ENCODE measurements around the gene ASTN2. TPM values are rescaled to one million over a fixed set of nuclear protein-coding genes. Genes with fewer than 3 reads are reported as not detected.

The ASTN2 gene
- total RNA-seq, 1 experiment from 2014 or later = 4.8 TPM

DNA sequence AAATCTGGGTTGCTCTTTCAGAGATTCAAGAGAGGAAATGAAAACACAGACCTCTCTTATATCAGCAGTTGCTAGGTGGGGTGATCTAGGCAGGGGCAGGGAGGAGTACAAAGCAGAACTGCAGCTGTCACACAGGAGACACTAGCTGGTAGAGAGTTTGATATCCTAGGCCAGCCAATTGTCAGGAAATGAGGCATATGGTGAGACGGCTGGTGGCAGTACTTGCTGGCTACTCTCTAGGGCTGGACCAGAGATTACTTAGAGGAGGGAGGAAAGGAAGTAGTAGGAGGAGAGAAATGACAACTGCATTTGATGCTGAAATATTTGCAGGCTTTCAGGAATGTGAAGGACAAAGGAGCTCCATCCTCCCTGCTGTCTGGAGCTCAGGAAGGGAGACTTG is 614.0 kb downstream of the ASTN2 start:
- no peaks in the 10 kb centered on the region for H3K9me3 ChIP-seq (ENCODE audit: control insufficient read depth in 1 of 2, insufficient read depth in 1 of 2, low read depth in 1 of 2, low read length in 2 of 2)
- H3K36me3 ChIP-seq (ENCODE audit: control insufficient read depth in 1 of 2, insufficient read depth in 2 of 2, low read length in 2 of 2) = no peaks in the 10 kb centered on the region
- ChIA-PET RAD21 (ENCODE audit: low non-redundant PET in 1 of 2, low total read pairs in 2 of 2, uncharacterized antibody in 2 of 2, unreplicated experiment in 2 of 2) (no interaction called here), POLR2A (no interaction called here), CTCF (no interaction called here)
- H3K79me2 ChIP-seq (ENCODE audit: insufficient read depth, low read length) = no peaks in the 10 kb centered on the region
- H3K4me2 ChIP-seq (ENCODE audit: low read length) = no peak overlapping the region
- no peak overlapping the region for H3K27ac ChIP-seq (ENCODE audit: low read depth, low read length)
- BruUV-seq (replicated peaks) = no TSS peak
- no peak for ATAC-seq
- no peak for TF ChIP-seq POLR2A (IDR thresholded peaks at IDR 0.05; ENCODE audit: borderline replicate concordance, extremely low read depth, insufficient read depth, insufficient read length)
- no peak for TF ChIP-seq RAD21 (IDR thresholded peaks at IDR 0.05; ENCODE audit: low read depth)
- TF ChIP-seq, protein P1, sequence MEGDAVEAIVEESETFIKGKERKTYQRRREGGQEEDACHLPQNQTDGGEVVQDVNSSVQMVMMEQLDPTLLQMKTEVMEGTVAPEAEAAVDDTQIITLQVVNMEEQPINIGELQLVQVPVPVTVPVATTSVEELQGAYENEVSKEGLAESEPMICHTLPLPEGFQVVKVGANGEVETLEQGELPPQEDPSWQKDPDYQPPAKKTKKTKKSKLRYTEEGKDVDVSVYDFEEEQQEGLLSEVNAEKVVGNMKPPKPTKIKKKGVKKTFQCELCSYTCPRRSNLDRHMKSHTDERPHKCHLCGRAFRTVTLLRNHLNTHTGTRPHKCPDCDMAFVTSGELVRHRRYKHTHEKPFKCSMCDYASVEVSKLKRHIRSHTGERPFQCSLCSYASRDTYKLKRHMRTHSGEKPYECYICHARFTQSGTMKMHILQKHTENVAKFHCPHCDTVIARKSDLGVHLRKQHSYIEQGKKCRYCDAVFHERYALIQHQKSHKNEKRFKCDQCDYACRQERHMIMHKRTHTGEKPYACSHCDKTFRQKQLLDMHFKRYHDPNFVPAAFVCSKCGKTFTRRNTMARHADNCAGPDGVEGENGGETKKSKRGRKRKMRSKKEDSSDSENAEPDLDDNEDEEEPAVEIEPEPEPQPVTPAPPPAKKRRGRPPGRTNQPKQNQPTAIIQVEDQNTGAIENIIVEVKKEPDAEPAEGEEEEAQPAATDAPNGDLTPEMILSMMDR (IDR thresholded peaks at IDR 0.05 in 2 of 3, conservative IDR thresholded peaks at IDR 0.05 in 1 of 3; ENCODE audit: borderline replicate concordance in 1 of 3, insufficient read depth in 1 of 3, low read depth in 2 of 3, low read length in 2 of 3) = no peak
- TF ChIP-seq, protein P2, sequence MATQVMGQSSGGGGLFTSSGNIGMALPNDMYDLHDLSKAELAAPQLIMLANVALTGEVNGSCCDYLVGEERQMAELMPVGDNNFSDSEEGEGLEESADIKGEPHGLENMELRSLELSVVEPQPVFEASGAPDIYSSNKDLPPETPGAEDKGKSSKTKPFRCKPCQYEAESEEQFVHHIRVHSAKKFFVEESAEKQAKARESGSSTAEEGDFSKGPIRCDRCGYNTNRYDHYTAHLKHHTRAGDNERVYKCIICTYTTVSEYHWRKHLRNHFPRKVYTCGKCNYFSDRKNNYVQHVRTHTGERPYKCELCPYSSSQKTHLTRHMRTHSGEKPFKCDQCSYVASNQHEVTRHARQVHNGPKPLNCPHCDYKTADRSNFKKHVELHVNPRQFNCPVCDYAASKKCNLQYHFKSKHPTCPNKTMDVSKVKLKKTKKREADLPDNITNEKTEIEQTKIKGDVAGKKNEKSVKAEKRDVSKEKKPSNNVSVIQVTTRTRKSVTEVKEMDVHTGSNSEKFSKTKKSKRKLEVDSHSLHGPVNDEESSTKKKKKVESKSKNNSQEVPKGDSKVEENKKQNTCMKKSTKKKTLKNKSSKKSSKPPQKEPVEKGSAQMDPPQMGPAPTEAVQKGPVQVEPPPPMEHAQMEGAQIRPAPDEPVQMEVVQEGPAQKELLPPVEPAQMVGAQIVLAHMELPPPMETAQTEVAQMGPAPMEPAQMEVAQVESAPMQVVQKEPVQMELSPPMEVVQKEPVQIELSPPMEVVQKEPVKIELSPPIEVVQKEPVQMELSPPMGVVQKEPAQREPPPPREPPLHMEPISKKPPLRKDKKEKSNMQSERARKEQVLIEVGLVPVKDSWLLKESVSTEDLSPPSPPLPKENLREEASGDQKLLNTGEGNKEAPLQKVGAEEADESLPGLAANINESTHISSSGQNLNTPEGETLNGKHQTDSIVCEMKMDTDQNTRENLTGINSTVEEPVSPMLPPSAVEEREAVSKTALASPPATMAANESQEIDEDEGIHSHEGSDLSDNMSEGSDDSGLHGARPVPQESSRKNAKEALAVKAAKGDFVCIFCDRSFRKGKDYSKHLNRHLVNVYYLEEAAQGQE (IDR thresholded peaks at IDR 0.05; ENCODE audit: low read depth) = no peak
- no peaks in the 10 kb centered on the region for H3K9me2 ChIP-seq (ENCODE audit: insufficient read depth)
- no peaks in the 10 kb centered on the region for H3K4me1 ChIP-seq (ENCODE audit: control insufficient read depth in 1 of 2, insufficient read depth in 2 of 2, low read length in 2 of 2)
- peaks cover 24% of the 10 kb centered on the region; the same call in 1 of the 2 replicates for H3K27me3 ChIP-seq (ENCODE audit: insufficient read depth, low read length)
- intact Hi-C loops (cut with micrococcal nuclease) = no loop called here
- H3K4me3 ChIP-seq (replicated peaks in 1 of 2; ENCODE audit: low read depth in 1 of 2, low read length in 2 of 2) = no peak overlapping the region
- H4K20me1 ChIP-seq (ENCODE audit: insufficient read depth) = no peaks in the 10 kb centered on the region
- no peak overlapping the region for H2AFZ ChIP-seq (ENCODE audit: low read depth, low read length, poor library complexity, severe bottlenecking)
- H3K9ac ChIP-seq (ENCODE audit: low read length) = no peak overlapping the region
- no peak for DNase-seq (ENCODE audit: low read depth, low spot score)
